GM08714 (cell line): ENCODE measurements around the gene SAMD11.

Source experiments
- H3K4me3 ChIP-seq: fragments of 200-500 bp; sonication (Bioruptor generic); 2 replicates; pipeline ENCODE4 v1.5.1; 2014; ENCODE audit warnings: mild to moderate bottlenecking, low read length, inconsistent platforms
- ZNF274 ChIP-seq: IDR thresholded peaks from 2 replicates; pipeline ENCODE4 v1.6.1; 2012; ENCODE audit warnings: mild to moderate bottlenecking, low read depth, low read length

The SAMD11 gene

DNA sequence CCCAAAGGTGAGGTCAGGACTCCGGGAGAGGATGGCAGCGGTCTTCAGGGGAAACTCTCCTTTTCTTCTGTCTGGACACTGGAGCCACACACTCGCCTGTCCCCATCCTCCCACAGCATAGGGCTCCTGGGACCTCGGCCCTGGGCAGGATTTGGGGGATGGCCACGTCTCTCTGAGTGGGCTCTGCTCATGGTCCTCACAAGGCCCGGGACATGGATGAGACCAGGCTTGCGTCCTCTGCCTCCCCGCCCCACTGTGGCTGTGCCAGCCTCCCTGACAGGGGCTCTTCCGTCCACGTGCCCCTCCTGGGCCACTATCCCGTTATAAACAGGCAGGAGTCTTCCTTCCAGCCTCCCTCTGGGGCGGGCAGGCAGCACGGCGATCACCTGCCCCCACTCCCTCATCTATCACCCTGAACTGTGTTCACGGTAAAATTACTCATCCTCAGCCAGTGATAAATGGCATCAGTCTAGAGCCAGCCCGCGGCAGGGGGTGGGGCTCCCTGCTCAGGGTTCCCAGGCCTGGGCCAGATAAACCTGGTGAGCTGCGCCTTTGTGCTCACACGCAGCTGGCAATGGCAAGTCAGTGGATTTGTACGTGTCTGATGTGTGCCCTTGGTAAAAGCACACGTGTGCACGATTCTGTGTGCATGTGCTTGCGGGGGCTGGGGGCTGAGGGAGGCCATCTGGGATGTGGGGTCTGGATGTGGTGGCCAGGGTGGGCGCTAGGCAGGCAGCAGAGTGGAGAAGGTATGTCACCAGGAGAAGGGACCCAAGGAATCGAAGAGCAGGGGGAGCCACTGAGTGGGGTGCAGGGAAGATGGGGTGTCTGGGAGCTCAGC, 12.6 kb upstream of the SAMD11 start:
- no peak for TF ChIP-seq ZNF274
- no peak overlapping the region for H3K4me3 ChIP-seq

DNA sequence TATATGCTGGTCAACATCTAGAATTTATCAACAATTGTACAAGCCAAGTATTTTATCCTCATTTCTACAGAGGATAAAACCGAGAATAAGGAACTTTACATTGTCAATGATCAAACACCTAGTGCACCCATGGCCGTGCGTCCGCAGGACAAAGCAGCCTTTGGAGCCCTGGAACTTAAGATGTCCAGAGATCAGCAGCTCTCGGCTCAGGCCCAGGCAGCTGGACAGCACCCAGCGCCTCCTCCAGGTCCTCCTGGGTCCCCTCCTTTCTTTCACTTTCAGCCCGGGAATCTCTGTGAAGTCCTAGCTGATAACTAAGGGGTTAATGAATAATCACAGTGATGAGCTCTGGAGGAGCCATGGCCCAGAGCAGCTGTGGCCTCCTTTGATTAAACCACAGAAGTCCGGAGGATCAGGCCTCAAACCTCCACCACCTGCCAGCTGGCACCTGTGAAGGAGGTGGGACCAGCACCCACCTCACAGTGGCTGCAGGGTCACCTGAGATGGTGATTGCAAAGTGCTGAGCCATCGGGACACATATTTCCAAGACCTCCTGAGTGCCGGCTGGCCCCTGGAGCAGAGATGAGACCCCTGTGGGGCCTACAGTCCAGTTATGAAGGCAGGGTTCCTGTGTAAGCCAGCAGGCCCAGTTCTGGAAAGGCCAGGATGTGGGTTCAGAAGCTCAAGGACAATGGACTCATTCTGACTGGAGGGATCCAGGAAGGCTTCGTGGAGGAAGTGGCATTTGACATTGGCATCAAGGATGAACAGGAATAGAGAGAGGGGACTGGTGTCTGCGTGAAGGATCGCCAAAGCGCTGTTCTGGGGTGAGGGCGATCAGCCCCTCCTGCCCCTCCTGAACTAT, 11.6 kb upstream of the SAMD11 start:
- H3K4me3 ChIP-seq, result no peak overlapping the region
- TF ChIP-seq ZNF274, result no peak

DNA sequence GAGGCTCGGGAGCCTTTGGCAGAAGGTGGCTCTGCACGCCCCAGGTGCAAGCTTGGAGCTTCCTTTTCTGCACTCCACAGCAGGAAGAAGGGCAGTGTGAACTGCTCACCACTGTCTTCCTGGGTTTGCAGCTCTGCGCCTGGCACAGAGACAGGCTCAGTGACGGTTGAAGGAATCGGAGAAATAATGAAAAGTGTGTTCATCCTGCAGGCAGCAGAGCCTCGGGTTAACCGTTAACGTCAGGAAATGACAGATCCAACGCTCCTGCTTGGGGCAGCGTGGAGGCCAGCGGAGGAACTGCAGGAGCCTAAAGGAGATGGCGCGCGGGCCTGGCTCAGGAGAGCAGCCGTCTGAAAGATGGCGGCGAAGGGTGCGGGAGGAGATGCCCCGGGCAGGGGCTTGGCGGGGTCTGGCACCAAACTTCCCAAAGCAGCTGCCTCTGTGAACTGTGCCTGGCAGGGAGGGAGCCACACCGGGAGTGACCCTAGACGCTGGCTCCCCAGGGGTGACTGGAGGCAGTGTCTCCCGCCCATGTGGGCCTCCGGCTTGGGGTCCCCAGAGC, 10.9 kb upstream of the SAMD11 start:
- no peak for TF ChIP-seq ZNF274
- no peak overlapping the region for H3K4me3 ChIP-seq

DNA sequence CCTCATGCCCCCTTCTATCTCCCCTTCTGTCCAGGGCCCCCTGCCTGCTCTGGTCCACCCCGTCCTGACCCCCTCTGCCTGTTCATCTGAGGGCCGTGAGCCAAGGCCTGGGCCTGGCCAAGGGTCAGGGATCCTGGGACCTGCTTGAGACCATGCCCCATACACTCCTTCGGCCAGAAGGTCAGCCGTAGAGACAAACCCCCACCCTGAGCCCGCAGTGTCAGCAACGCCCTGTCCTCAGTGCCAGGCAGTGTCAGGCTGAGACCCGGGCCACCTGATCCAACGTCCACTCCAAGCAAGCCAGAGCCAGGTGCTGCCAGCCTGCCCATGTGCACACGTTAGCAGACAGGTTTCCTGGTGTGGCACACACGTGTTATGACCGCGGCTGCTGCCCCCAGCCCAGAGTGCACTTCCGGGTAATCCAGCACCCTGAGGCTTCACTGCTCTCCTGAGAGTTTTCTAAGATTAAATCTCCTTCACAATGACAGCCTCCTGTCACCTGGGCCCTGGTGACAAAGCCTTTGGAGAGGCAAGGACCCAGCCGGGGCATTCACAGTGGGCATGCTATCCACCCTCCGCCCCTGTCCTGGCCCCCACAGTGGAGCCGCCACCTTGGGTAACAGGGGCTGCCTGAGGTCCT, 10.1 kb upstream of the SAMD11 start:
- H3K4me3 ChIP-seq, result no peak overlapping the region
- no peak for TF ChIP-seq ZNF274

DNA sequence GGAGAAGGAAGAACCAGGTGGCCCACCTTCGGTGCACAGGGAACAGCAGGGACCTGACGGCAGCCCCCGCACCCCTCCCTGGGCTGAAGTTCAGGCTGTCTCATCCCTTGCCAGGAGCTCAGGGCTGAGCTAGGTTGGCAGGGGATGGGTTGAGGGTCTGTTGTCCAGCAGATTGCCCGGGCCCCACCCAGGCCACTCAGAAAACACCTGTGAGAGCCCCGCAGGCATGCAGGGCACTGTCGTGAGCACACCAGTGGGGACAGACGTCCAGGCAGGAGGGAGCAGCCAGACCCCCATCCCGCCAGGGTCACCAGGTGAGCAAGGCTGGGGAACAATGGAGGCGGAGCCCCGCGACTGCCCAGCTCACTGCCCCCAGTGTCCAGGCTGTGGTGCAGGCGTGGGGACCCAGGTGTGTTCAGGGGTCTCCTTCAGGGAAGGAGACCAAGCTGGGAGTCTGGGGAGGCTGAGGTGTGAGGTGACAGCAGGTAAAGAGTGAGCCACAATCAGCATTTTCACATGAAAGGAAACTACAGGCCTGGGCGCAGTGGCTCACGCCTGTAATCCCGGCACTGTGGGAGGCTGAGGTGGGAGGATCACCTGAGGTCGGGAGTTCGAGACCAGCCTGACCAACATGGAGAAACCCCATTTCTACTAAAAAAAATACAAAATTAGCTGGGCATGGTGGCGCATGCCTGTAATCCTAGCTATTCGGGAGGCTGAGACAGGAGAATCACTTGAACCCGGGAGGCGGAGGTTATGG, 9.4 kb upstream of the SAMD11 start:
- no peak for TF ChIP-seq ZNF274
- H3K4me3 ChIP-seq, result no peak overlapping the region

- no peak for TF ChIP-seq ZNF274
- no peak overlapping the region for H3K4me3 ChIP-seq
These were observed 8.8 kb upstream of the SAMD11 start for GRCh38 chr1:914891-915280.

DNA sequence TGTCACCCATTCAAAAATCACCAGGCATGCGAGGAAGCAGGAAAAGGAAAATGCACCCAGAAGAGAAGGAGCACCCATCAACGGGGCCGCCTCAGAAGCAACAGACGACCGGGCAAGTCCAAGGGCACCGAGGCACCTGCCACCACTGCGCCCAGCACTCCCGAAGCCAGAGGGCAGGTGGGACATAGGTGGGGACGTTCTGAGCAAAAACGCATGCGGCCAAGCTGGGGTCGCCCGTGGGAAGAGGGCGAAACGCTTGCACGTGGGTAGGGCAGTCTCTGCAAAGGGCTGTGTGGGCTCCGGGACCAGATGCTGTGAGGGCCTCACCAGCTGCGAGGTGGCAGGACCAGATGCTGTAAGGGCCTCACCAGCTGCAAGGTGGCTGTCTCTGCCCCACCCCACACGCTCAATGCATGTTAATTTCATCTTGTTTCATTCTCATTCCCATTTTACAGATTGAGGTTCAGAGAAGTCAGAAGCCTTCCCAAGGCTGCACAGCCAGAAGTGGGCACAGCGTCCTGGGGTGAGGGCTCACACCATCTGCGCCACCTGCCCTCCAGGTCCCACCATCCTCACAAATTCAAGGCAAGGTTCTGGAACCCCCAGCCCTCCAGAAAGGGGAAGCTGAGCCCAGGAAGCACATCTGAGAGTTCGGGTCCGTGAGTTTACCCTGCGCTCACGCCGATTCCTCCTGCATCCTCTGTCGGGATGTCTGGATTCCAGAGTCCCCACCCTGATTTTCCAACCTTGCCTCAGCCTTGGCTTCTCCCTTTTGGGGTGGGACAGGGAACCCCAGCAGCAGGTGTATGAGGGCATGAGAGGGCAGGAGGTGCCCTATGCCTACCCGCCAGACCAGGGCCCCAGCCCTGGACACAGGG, 8.2 kb upstream of the SAMD11 start:
- no peak overlapping the region for H3K4me3 ChIP-seq
- TF ChIP-seq ZNF274, result no peak

- H3K4me3 ChIP-seq, result no peak overlapping the region
- TF ChIP-seq ZNF274, result no peak
These were observed 7.3 kb upstream of the SAMD11 start for GRCh38 chr1:916173-917075.

DNA sequence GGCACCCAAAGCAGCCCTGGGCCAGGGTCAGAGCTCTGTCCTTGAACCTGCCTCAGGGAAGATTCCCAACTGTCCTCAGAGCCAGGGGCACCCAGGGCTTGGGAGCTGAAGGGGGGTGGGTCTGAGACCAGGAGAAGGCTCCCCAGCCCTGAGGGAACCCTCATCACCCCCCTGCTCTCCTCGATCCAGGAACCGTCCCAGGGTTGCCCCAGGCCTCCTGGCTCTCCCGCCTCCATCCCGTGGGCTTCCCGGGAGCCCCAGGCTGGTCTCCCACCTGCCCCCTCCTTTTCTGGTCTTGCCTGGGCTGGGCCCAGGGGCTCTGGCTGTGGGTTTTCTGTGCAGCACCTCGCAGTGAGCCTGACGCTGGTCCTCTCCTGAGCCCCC, 6.7 kb upstream of the SAMD11 start:
- no peak for TF ChIP-seq ZNF274
- no peak overlapping the region for H3K4me3 ChIP-seq

- H3K4me3 ChIP-seq, result no peak overlapping the region
- TF ChIP-seq ZNF274, result no peak
These were observed 6.1 kb upstream of the SAMD11 start for GRCh38 chr1:917466-918091.

GRCh38 chr1:918353-918752, 5.4 kb upstream of the SAMD11 start:
- TF ChIP-seq ZNF274, result no peak
- H3K4me3 ChIP-seq, result no peak overlapping the region
